Suprapubic skin (tissue), 4 donors: ENCODE data around the gene SLC26A2. TPM values are rescaled to one million over a fixed set of nuclear protein-coding genes. Genes with fewer than 3 reads are reported as not detected.

Experiments
- DNase-seq, 2 donors: peaks; one replicate each; pipeline ENCODE4 v3.0.0-alpha.2; 2019; ENCODE audit warnings: low spot score in 2 of 2
- H3K27ac ChIP-seq: fragments of 200-600 bp; sonication (generic); one replicate; pipeline ENCODE4 v1.5.1; 2019
- H3K27me3 ChIP-seq: fragments of 200-600 bp; sonication (generic); one replicate; pipeline ENCODE4 v1.5.1; 2019
- H3K36me3 ChIP-seq: fragments of 200-600 bp; sonication (generic); one replicate; pipeline ENCODE4 v1.5.1; 2019
- H3K4me1 ChIP-seq: fragments of 200-600 bp; sonication (generic); one replicate; pipeline ENCODE4 v1.5.1; 2019
- H3K4me3 ChIP-seq: fragments of 200-600 bp; sonication (generic); one replicate; pipeline ENCODE4 v1.5.1; 2019; ENCODE audit warnings: mild to moderate bottlenecking
- H3K9me3 ChIP-seq: fragments of 200-600 bp; sonication (generic); one replicate; pipeline ENCODE4 v1.5.1; 2019
- EP300 ChIP-seq: sonication (generic); formaldehyde crosslinking; IDR thresholded peaks from one replicate; pipeline ENCODE4 v1.6.1; 2017; ENCODE audit warnings: antibody characterized with exemption
- POLR2A ChIP-seq, 2 donors: fragments of 450-650 bp; IDR thresholded peaks; one replicate each; pipeline ENCODE4 v1.6.1; 2017; ENCODE audit warnings: antibody characterized with exemption in 2 of 2, mild to moderate bottlenecking in 2 of 2, moderate library complexity in 2 of 2
- POLR2AphosphoS5 ChIP-seq, 3 donors: sonication (generic); formaldehyde crosslinking; IDR thresholded peaks; one replicate each; pipeline ENCODE4 v1.6.1; 2017; ENCODE audit warnings: antibody characterized with exemption in 3 of 3
- WGBS: methylation state at CpG from one replicate; pipeline ENCODE4 v1.1.5; 2018; 5-methylcytosine and 5-hydroxymethylcytosine counted together
- total RNA-seq, 4 donors: library from RNA; depleted of rRNA; stranded (reverse); fragments of >200 nt; gene quantifications; one replicate each; pipeline ENCODE4 v1.1.0, GENCODE V29; 2016
- TF ChIP-seq, protein P1 (sequence below), 2 donors: fragments of 200-600 bp in 1 of 2; fragments of 450-650 bp in 1 of 2; sonication (generic) in 1 of 2; IDR thresholded peaks; one replicate each; pipeline ENCODE4 v1.5.1; 2016 to 2019; ENCODE audit warnings: antibody characterized with exemption in 2 of 2, mild to moderate bottlenecking in 1 of 2, moderate library complexity in 1 of 2

The SLC26A2 gene
- total RNA-seq, 4 donors from 2014 or later, result 29.9 to 62.2 (median 46.0) TPM

- WGBS, result 84% methylated on average over 6 of the region's 6 CpGs
Observed at GRCh38 chr5:150009671-150010387, 49.3 kb downstream of the SLC26A2 start.

DNA sequence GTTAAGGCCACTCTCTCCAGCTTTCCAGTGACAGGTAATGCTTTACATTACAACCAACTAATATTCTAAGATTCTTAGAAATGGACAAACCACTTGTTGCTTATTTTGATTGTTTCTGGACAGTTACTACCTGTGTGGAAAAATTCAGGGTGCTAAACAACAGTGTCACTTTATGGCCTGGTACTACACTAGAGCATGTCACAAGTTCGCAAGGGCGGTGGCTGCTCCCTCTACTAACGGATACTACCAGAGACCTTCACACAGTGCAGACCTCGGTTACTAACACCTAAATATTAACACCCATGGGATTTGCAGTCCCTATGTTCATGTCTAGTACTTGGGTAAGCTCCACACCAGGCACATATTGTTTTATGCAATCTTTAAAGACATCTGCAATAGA is 53.4 kb downstream of the SLC26A2 start:
- WGBS, result 95% methylated on average over 4 of the region's 4 CpGs
- TF ChIP-seq, protein P1, sequence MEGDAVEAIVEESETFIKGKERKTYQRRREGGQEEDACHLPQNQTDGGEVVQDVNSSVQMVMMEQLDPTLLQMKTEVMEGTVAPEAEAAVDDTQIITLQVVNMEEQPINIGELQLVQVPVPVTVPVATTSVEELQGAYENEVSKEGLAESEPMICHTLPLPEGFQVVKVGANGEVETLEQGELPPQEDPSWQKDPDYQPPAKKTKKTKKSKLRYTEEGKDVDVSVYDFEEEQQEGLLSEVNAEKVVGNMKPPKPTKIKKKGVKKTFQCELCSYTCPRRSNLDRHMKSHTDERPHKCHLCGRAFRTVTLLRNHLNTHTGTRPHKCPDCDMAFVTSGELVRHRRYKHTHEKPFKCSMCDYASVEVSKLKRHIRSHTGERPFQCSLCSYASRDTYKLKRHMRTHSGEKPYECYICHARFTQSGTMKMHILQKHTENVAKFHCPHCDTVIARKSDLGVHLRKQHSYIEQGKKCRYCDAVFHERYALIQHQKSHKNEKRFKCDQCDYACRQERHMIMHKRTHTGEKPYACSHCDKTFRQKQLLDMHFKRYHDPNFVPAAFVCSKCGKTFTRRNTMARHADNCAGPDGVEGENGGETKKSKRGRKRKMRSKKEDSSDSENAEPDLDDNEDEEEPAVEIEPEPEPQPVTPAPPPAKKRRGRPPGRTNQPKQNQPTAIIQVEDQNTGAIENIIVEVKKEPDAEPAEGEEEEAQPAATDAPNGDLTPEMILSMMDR (IDR thresholded peaks at IDR 0.05), result no peak
- TF ChIP-seq POLR2AphosphoS5 (IDR thresholded peaks at IDR 0.05) (no peak), EP300 (no peak), POLR2A (IDR thresholded peaks at IDR 0.05) (no peak)
- Histone ChIP-seq H3K4me3 (no peak overlapping the region), H3K9me3 (no peaks in the 10 kb centered on the region), H3K36me3 (peaks cover 80% of the 10 kb centered on the region), H3K27ac (no peak overlapping the region), H3K4me1 (no peaks in the 10 kb centered on the region), H3K27me3 (no peaks in the 10 kb centered on the region)
- DNase-seq, result no peak

More at GRCh38 chr5:150009671-150010387, 49.3 kb downstream of the SLC26A2 start:
- H3K4me3 ChIP-seq, result no peak overlapping the region
- TF ChIP-seq EP300, result no peak
- no peak for TF ChIP-seq POLR2AphosphoS5 (IDR thresholded peaks at IDR 0.05)
- TF ChIP-seq, protein P1 (IDR thresholded peaks at IDR 0.05), result no peak
- no peak for TF ChIP-seq POLR2A (IDR thresholded peaks at IDR 0.05)
- H3K4me1 ChIP-seq, result no peaks in the 10 kb centered on the region
- DNase-seq, result no peak
- no peaks in the 10 kb centered on the region for H3K27me3 ChIP-seq
- no peaks in the 10 kb centered on the region for H3K9me3 ChIP-seq
- H3K36me3 ChIP-seq, result peaks cover 81% of the 10 kb centered on the region
- no peak overlapping the region for H3K27ac ChIP-seq

- TF ChIP-seq POLR2A (IDR thresholded peaks at IDR 0.05) (no peak), EP300 (no peak), POLR2AphosphoS5 (IDR thresholded peaks at IDR 0.05) (no peak)
- TF ChIP-seq, protein P1 (IDR thresholded peaks at IDR 0.05), result no peak
- H3K27me3 ChIP-seq, result no peaks in the 10 kb centered on the region
Observed at GRCh38 chr5:150014456-150014855, 53.9 kb downstream of the SLC26A2 start.

DNA sequence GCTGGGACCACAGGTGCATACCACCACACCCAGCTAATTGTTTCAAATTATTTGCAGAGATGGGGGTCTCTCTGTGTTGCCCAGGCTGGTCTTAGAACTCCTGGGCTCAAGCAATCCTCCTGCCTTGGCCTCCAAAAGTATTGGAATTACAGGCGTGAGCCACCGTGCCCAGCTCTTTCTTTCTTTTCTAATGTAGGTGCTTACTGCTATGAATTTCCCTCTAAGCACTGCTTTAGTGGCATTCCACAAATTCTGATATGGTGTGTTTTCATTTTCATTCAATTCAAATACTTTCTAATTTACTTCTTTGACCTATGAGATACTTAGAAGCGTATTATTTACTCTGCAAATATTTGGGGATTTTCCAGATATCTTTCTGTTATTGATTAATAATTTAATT is 54.9 kb downstream of the SLC26A2 start:
- H3K4me1 ChIP-seq, result no peaks in the 10 kb centered on the region
- no peaks in the 10 kb centered on the region for H3K9me3 ChIP-seq
- WGBS, result 97% methylated on average over 3 of the region's 3 CpGs
- no peaks in the 10 kb centered on the region for H3K27me3 ChIP-seq
- no peak overlapping the region for H3K4me3 ChIP-seq
- TF ChIP-seq EP300 (no peak), POLR2A (IDR thresholded peaks at IDR 0.05) (no peak), POLR2AphosphoS5 (IDR thresholded peaks at IDR 0.05) (no peak)
- TF ChIP-seq, protein P1 (IDR thresholded peaks at IDR 0.05), result no peak
- no peak for DNase-seq
- peaks cover 82% of the 10 kb centered on the region for H3K36me3 ChIP-seq
- no peak overlapping the region for H3K27ac ChIP-seq

More at GRCh38 chr5:150014456-150014855, 53.9 kb downstream of the SLC26A2 start:
- no peak overlapping the region for H3K27ac ChIP-seq
- peaks cover 84% of the 10 kb centered on the region for H3K36me3 ChIP-seq
- H3K4me3 ChIP-seq, result no peak overlapping the region
- no peaks in the 10 kb centered on the region for H3K4me1 ChIP-seq
- 96% methylated on average over 3 of the region's 3 CpGs for WGBS
- H3K9me3 ChIP-seq, result no peaks in the 10 kb centered on the region
- DNase-seq, result no peak

- no peak for DNase-seq
- no peak overlapping the region for H3K27ac ChIP-seq
- TF ChIP-seq, protein P1 (IDR thresholded peaks at IDR 0.05), result no peak
- TF ChIP-seq POLR2A (IDR thresholded peaks at IDR 0.05), result no peak
- TF ChIP-seq EP300, result no peak
- no peak for TF ChIP-seq POLR2AphosphoS5 (IDR thresholded peaks at IDR 0.05)
- H3K27me3 ChIP-seq, result no peaks in the 10 kb centered on the region
- H3K4me3 ChIP-seq, result no peak overlapping the region
- no peaks in the 10 kb centered on the region for H3K9me3 ChIP-seq
- peaks cover 7% of the 10 kb centered on the region for H3K4me1 ChIP-seq
- H3K36me3 ChIP-seq, result peaks cover 79% of the 10 kb centered on the region
Observed at GRCh38 chr5:150016537-150016936, 56.0 kb downstream of the SLC26A2 start.
